HCT116 (cell line): ENCODE results near the gene AMZ1.

Experiments used
- CEBPB ChIP-seq: IDR thresholded peaks from 2 replicates; pipeline ENCODE4 v1.6.1; 2012; ENCODE audit warnings: low read depth
- CTCF ChIP-seq, 3 experiments: fragments of 200-600 bp in 1 of 3; sonication (generic) in 1 of 3; IDR thresholded peaks in 2 of 3; conservative IDR thresholded peaks in 1 of 3; 2 replicates each; pipeline ENCODE4 v1.5.1; 2012 to 2017; ENCODE audit warnings: low read depth in 2 of 3, low read length in 2 of 3, antibody characterized with exemption in 1 of 3, borderline replicate concordance in 1 of 3, control low read depth in 1 of 3, mild to moderate bottlenecking in 1 of 3, mixed read lengths in 1 of 3, mixed run types in 1 of 3, moderate library complexity in 1 of 3; ENCODE audit not compliant: insufficient read depth in 1 of 3
- EZH2 ChIP-seq: fragments of 200-600 bp; sonication (generic); IDR thresholded peaks from 2 replicates; pipeline ENCODE4 v1.6.1; 2017; ENCODE audit warnings: antibody characterized with exemption, mixed run types
- FOSL1 ChIP-seq: IDR thresholded peaks from 2 replicates; pipeline ENCODE4 v1.6.1; 2012; ENCODE audit warnings: low read depth
- JUND ChIP-seq: IDR thresholded peaks from 2 replicates; pipeline ENCODE4 v1.6.1; 2012
- POLR2A ChIP-seq: IDR thresholded peaks from 2 replicates; pipeline ENCODE4 v1.7.0; 2011; ENCODE audit warnings: borderline replicate concordance; ENCODE audit not compliant: insufficient read depth, insufficient read length; ENCODE audit errors: extremely low read depth
- POLR2AphosphoS5 ChIP-seq: IDR thresholded peaks from 2 replicates; pipeline ENCODE4 v1.6.1; 2011; ENCODE audit warnings: mild to moderate bottlenecking, low read depth, low read length, moderate library complexity
- RAD21 ChIP-seq: IDR thresholded peaks from 2 replicates; pipeline ENCODE4 v1.6.1; 2012; ENCODE audit warnings: low read depth, mild to moderate bottlenecking
- REST ChIP-seq: IDR thresholded peaks from 2 replicates; pipeline ENCODE4 v1.6.1; 2012; ENCODE audit warnings: low read depth
- SIN3A ChIP-seq: IDR thresholded peaks from 2 replicates; pipeline ENCODE4 v1.6.1; 2012; ENCODE audit warnings: low read depth
- ZBTB33 ChIP-seq: IDR thresholded peaks from 2 replicates; pipeline ENCODE4 v1.6.1; 2011; ENCODE audit warnings: mild to moderate bottlenecking, low read length, moderate library complexity; ENCODE audit not compliant: insufficient replicate concordance; ENCODE audit errors: extremely low read depth
- ZNF274 ChIP-seq: fragments of 200-500 bp; sonication (Bioruptor generic); IDR thresholded peaks from 2 replicates; pipeline ENCODE4 v1.6.1; 2014; ENCODE audit warnings: mild to moderate bottlenecking, low read depth, low read length, inconsistent platforms
- TF ChIP-seq, protein P1 (sequence below): IDR thresholded peaks from 2 replicates; pipeline ENCODE4 v1.6.1; 2012

DNA sequence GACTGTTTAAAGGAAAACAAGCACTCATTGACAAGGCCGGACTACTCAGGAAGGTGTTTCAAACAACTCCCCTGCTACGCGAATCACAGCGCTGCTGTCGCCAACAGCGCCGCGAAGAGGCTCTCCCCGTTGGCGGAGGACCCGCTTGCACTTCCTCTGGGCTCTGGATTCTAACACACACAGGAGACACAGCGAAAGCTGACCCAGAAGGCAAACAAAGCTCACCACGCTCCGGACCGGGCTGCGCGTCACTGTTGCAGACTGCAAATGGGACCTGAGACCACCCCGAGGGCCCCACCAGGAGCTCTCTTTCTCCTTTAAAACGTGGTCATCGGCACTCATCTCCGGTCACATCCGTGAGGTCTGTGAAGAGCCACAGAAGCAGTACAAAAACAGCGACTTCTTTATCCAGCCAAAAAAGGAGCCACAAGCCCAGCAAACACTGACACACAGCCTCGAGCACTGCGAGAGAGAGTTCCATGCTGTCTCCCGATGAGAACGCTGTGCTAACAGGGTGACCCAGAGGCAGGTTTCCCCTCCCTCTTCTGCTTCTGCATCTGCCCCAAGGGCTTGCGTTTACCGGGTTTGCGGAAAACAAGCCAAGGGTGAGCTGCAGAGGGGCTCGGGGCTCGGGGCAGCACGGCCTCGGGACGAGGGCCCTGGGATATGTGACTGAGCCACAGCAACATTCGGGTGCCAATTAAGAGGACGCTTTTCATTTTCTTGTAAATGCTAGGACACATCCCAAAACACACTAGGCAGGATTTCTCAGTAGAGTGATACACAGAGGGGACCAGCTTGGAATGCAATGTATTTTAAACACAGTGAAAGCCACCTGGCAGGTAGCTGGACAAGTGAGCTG, 41.3 kb downstream of the AMZ1 start:
- no peak for TF ChIP-seq CTCF (IDR thresholded peaks at IDR 0.05 in 2 of 3, conservative IDR thresholded peaks at IDR 0.05 in 1 of 3; ENCODE audit: borderline replicate concordance in 1 of 3, insufficient read depth in 1 of 3, low read depth in 2 of 3, low read length in 2 of 3)
- TF ChIP-seq EZH2: no peak
- no peak for TF ChIP-seq POLR2A
- TF ChIP-seq CEBPB: no peak
- no peak for TF ChIP-seq JUND
- TF ChIP-seq SIN3A: no peak
- TF ChIP-seq POLR2AphosphoS5: no peak
- TF ChIP-seq ZNF274: no peak
- TF ChIP-seq ZBTB33: no peak
- TF ChIP-seq, protein P1, sequence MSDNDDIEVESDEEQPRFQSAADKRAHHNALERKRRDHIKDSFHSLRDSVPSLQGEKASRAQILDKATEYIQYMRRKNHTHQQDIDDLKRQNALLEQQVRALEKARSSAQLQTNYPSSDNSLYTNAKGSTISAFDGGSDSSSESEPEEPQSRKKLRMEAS: no peak
- no peak for TF ChIP-seq RAD21
- no peak for TF ChIP-seq REST
- no peak for TF ChIP-seq FOSL1
